ENCODE results near the gene SPPL2B. TPM values are rescaled to one million over a fixed set of nuclear protein-coding genes. Genes with fewer than 3 reads are reported as not detected.

The SPPL2B gene
- total RNA-seq, 2 experiments from 2014 or later: 73.5 to 80.7 TPM

DNA sequence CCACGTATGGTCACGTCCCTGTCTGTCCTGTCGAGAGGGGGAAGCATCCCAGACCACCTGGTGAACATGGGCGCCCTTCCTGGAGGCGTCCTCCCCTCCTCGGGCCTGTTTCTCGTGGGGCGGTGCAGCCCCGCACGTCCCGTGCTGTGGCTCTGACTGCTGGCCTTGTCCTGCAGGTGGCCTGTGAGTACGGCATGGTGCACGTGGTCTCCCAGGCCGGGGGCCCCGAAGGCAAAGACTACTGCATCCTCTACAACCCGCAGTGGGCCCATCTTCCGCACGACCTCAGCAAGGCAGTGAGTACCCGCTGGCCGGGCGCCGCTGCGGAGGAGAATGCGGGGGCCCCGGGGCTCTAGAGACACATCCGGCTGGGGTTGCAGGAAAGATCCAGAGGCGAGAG, 5.9 kb downstream of the SPPL2B start:
- Mint-ChIP-seq H3K9me3 (ENCODE audit: insufficient read depth) (no peaks in the 10 kb centered on the region), H3K27ac (peak overlapping the region; percentile 63), H3K4me3 (no peak overlapping the region), H3K36me3 (ENCODE audit: low read depth) (peaks cover 16% of the 10 kb centered on the region), H3K4me1 (ENCODE audit: low read depth) (peaks cover 41% of the 10 kb centered on the region), H3K27me3 (ENCODE audit: low read depth) (no peaks in the 10 kb centered on the region)
- ATAC-seq (no peak), DNase-seq (no peak)
- ChIA-PET POLR2A (no interaction called here), CTCF (no interaction called here)

DNA sequence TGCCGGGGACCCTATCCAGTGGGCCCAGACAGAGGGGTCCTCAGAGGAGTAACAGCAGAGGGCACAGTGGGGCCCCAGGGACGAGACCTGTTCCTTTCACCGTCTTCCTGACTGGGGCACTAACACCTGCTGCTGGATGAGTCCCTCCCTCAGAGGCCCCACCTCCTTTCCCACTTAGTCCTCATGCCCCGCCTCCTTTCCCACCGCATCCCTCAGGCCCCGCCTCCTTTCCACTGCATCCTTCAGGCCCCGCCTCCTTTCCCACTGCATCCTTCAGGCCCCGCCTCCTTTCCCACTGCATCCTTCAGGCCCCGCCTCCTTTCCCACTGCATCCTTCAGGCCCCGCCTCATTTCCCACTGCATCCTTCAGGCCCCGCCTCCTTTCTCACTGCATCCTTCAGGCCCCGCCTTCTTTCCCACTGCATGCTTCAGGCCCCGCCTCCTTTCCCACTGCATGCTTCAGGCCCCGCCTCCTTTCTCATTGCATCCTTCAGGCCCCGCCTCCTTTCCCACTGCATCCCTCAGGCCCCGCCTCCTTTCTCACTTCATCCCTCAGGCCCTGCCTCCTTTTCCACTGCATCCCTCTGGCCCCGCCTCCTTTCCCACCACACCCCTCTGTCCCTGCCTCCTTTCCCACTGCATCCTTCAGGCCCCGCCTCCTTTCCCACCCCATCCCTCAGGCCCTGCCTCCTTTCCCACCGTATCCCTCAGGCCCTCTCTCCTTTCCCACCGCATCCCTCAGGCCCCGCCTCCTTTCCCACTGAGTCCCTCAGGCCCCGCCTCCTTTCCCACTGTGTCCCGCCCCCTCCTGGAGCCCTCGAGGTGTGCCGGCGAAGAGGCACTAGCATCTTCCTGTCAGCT, 6.7 kb downstream of the SPPL2B start:
- DNase-seq: peak; percentile 43
- Mint-ChIP-seq H3K27me3 (ENCODE audit: low read depth) (no peaks in the 10 kb centered on the region), H3K27ac (peak overlapping the region; percentile 57), H3K4me3 (no peak overlapping the region), H3K4me1 (ENCODE audit: low read depth) (peaks cover 35% of the 10 kb centered on the region), H3K9me3 (ENCODE audit: insufficient read depth) (no peaks in the 10 kb centered on the region), H3K36me3 (ENCODE audit: low read depth) (peaks cover 14% of the 10 kb centered on the region)
- ATAC-seq: no peak
- ChIA-PET CTCF (no interaction called here), POLR2A (no interaction called here)

DNA sequence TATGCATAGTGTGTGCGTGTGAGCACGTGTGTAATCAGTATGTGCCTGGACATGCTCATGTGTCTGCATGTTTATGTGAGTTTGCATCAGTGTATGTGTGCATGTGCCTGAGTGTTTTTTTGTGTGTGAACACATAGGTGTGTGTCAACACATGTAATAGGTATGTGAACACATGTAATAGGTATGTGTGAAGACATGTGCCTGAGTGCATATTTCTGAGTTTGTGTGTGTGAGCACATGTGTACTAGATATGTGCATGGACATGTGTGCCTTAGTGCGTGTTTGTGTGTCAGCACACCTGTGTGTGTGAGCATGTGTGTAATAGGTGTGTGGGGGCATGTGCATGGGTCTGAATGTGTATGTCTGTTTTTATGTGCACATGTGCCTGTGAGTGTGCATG, 7.4 kb downstream of the SPPL2B start:
- ChIA-PET CTCF (no interaction called here), POLR2A (no interaction called here)
- DNase-seq (no peak), ATAC-seq (no peak)
- peak overlapping the region; percentile 57 for H3K27ac Mint-ChIP-seq
- no peak overlapping the region for H3K4me3 Mint-ChIP-seq
- no peaks in the 10 kb centered on the region for H3K27me3 Mint-ChIP-seq (ENCODE audit: low read depth)
- H3K9me3 Mint-ChIP-seq (ENCODE audit: insufficient read depth): no peaks in the 10 kb centered on the region
- peaks cover 29% of the 10 kb centered on the region for H3K4me1 Mint-ChIP-seq (ENCODE audit: low read depth)
- H3K36me3 Mint-ChIP-seq (ENCODE audit: low read depth): peaks cover 14% of the 10 kb centered on the region

DNA sequence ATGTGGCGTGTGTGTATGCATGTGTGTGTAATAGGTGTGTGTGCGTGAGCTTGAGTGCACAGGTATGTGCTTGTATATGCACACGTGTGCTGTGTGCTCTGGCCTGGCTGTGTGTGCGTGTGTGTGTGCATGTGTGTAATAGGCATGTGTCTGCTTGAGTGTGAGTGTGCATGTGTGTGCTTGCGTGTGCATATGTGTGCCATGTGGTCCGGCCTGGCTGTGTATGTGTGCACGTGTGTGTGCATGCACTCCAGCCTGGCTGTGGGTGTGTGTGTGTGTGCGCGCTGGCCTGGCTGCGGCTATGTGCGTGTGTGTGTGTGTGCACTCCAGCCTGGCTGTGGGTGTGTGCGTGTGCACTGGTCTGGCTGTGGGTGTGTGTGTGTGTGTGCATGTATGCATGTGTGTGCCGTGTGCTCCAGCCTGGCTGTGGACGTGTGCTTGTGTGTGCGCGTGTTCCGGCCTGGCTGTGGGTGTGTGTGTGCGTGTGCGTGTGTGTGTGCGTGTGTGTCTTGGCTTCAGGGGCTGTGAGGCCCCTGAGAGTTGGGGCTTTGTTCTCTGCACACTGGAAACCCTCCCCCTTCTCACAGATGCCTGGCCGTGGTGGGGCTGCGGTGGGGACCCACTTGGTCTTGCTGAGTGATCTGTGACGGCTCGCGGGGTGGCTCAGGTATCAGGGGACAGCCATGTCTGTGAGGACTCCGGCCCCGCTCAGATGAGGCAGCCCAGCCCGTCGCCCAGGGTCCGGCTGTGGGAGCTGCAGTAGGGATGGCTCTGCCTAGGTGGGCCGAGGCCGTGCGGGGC, 8.2 kb downstream of the SPPL2B start:
- CTCF ChIA-PET: no interaction called here
- Mint-ChIP-seq H3K27me3 (ENCODE audit: low read depth) (no peaks in the 10 kb centered on the region), H3K4me3 (no peak overlapping the region), H3K36me3 (ENCODE audit: low read depth) (peaks cover 14% of the 10 kb centered on the region), H3K9me3 (ENCODE audit: insufficient read depth) (no peaks in the 10 kb centered on the region), H3K27ac (peak overlapping the region; percentile 57), H3K4me1 (ENCODE audit: low read depth) (peaks cover 20% of the 10 kb centered on the region)
- POLR2A ChIA-PET: no interaction called here
- DNase-seq (no peak), ATAC-seq (no peak)

DNA sequence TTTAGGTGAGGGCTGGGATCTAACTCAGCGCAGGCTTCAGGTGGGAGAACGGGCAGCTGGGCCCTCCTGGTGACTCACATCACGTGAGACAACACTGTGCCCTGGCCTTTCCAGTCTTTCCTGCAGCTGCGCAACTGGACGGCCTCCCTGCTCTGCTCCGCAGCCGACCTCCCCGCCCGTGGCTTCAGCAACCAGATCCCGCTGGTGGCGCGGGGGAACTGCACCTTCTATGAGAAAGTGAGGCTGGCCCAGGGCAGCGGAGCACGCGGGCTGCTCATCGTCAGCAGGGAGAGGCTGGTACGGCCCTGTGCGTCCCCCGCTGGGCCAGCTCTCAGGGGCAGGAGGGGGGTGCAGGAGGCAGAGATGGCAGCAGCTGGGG, 8.8 kb downstream of the SPPL2B start:
- POLR2A ChIA-PET: no interaction called here
- CTCF ChIA-PET: no interaction called here

DNA sequence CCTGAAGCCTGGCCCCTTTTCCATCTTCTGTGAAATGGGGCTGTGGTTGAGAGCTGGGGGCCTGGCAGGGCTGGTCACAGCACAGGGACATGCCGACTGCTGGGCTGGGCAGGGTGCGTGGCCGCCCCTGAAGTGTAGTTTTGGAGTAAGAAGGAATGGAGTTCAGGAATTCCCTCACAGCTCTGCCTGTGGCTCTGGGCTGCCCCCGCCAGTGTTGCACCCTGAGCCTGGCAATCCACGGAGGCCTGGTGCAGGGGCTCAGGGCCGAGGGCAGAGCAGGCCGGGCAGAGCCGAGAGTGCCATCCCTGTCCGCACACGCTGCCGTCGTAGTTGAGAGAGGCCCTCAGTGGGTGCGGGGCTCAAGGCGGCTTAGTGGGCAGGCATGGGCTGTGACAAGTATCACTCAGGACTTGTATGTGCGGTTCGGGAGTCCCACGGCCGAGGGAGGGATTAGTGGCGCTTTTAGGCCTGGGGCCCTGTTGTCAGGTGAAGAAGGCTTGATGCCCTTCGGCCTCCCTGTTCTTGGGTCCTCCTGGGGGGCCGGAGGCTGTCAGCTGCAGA, 9.7 kb downstream of the SPPL2B start:
- DNase-seq: no peak
- Mint-ChIP-seq H3K36me3 (ENCODE audit: low read depth) (peaks cover 14% of the 10 kb centered on the region), H3K4me3 (no peak overlapping the region), H3K27me3 (ENCODE audit: low read depth) (no peaks in the 10 kb centered on the region), H3K27ac (no peak overlapping the region), H3K4me1 (ENCODE audit: low read depth) (peaks cover 9% of the 10 kb centered on the region), H3K9me3 (ENCODE audit: insufficient read depth) (no peaks in the 10 kb centered on the region)
- ATAC-seq: no peak
- ChIA-PET CTCF (no interaction called here), POLR2A (no interaction called here)

More for the DNA sequence above, 8.8 kb downstream of the SPPL2B start:
- no peak overlapping the region for H3K27ac Mint-ChIP-seq
- H3K9me3 Mint-ChIP-seq (ENCODE audit: insufficient read depth): no peaks in the 10 kb centered on the region
- DNase-seq (no peak), ATAC-seq (no peak)
- H3K4me1 Mint-ChIP-seq (ENCODE audit: low read depth): peaks cover 14% of the 10 kb centered on the region
- no peak overlapping the region for H3K4me3 Mint-ChIP-seq
- H3K36me3 Mint-ChIP-seq (ENCODE audit: low read depth): peaks cover 14% of the 10 kb centered on the region
- no peaks in the 10 kb centered on the region for H3K27me3 Mint-ChIP-seq (ENCODE audit: low read depth)

DNA sequence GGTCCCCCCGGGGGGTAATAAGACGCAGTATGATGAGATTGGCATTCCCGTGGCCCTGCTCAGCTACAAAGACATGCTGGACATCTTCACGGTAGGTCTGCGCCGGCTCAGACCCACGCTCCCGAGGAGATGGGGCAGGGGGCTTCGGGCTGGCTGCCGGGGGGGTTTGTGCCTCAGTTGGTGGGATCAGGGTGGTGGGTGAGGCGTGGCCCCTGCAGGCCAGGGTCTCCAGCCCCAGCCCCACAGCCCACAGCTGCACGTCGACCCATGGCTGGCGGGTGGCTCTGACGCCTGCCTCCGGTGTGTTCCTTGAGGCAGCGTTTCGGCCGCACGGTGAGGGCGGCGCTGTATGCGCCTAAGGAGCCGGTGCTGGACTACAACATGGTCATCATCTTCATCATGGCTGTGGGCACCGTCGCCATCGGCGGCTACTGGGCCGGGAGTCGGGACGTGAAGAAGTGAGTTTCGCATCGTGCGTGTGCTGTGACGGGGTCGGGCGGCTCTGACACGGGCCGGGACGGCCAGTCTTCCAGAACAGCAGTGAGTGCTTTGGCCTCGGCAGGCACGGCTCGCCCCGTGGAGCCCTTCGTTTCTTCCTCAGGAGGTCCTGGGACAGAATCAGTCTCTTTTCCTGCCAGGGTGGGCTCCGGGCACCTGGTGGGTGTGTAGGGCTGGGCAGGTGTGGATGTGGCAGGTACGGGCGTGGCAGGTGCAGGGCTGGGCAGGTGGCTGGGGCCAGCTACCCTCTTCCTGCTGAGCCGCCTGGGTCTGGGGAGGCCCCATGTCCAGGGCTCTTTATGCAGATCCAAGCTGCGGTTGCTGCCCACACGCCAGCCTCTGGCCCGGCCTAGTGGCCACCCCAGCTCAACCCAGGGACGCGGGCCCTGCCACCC, 10.5 kb downstream of the SPPL2B start:
- Mint-ChIP-seq H3K36me3 (ENCODE audit: low read depth) (peaks cover 14% of the 10 kb centered on the region), H3K4me1 (ENCODE audit: low read depth) (peaks cover 2% of the 10 kb centered on the region), H3K4me3 (no peak overlapping the region), H3K27ac (no peak overlapping the region), H3K9me3 (ENCODE audit: insufficient read depth) (no peaks in the 10 kb centered on the region), H3K27me3 (ENCODE audit: low read depth) (no peaks in the 10 kb centered on the region)
- CTCF ChIA-PET: no interaction called here
- DNase-seq: no peak
- POLR2A ChIA-PET: no interaction called here
- no peak for ATAC-seq

DNA sequence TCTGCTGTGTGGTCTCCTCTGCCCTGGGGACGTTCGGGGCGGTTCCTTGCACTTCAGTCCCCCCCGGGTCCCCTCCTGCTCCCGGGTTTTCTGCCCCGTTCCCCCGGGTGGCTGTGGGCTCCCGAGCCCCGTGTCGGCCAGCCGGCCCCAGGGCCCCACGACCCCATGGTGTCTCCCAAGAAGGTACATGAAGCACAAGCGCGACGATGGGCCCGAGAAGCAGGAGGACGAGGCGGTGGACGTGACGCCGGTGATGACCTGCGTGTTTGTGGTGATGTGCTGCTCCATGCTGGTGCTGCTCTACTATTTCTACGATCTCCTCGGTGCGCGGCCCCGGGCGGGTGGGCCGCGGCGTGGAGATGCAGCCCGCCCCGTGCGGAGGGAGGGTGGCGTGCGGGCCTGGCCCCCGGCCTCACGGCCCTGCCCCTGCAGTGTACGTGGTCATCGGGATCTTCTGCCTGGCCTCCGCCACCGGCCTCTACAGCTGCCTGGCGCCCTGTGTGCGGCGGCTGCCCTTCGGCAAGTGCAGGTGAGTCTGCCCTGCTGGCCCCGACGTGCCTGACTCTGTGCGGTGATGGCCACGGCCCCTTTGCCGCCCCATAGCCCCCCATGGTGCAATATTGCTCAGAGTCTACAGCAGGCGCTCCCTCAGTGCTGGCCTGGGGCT, 11.3 kb downstream of the SPPL2B start:
- no peak overlapping the region for H3K4me3 Mint-ChIP-seq
- no peak overlapping the region for H3K27ac Mint-ChIP-seq
- peaks cover 2% of the 10 kb centered on the region for H3K4me1 Mint-ChIP-seq (ENCODE audit: low read depth)
- DNase-seq (no peak), ATAC-seq (no peak)
- H3K9me3 Mint-ChIP-seq (ENCODE audit: insufficient read depth): no peaks in the 10 kb centered on the region
- no peaks in the 10 kb centered on the region for H3K27me3 Mint-ChIP-seq (ENCODE audit: low read depth)
- H3K36me3 Mint-ChIP-seq (ENCODE audit: low read depth): peaks cover 10% of the 10 kb centered on the region
- POLR2A ChIA-PET: no interaction called here
- CTCF ChIA-PET: no interaction called here

DNA sequence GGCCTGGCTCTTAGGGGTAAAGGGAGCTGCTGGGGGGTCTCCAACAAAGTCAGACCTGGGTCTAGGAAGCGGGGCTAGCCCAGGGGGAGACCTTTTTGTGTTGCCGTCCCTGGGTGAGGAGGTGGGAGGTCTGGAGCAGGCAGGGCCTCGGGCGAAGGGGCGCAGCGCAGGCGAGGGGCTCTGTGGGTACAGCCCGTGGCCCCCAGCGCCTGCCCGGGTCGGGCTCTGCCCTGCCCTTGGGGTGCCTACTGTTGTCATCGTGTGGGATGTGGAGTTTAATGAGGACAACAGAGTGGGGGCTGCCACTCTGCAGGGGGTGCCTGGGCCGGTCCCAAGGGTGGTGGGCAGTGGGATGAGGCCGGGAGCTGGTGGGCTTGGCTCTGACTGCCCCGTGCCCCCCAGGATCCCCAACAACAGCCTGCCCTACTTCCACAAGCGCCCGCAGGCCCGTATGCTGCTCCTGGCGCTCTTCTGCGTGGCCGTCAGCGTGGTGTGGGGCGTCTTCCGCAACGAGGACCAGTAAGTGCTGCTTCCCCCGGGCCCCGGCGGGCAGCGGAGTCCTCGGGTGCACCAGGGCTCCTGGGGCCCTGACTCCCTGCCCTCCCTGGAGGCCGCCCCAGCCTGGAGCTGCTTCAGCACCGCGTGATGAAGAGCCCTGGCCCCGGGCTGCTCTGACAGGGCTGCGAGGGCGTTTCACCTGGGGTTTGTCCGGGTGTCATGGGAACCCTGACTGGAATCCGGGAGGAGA, 12.2 kb downstream of the SPPL2B start:
- no peak overlapping the region for H3K4me3 Mint-ChIP-seq
- ChIA-PET POLR2A (no interaction called here), CTCF (no interaction called here)
- H3K4me1 Mint-ChIP-seq (ENCODE audit: low read depth): peaks cover 2% of the 10 kb centered on the region
- no peak overlapping the region for H3K27ac Mint-ChIP-seq
- no peak for ATAC-seq
- no peak for DNase-seq
- no peaks in the 10 kb centered on the region for H3K9me3 Mint-ChIP-seq (ENCODE audit: insufficient read depth)
- H3K36me3 Mint-ChIP-seq (ENCODE audit: low read depth): peaks cover 9% of the 10 kb centered on the region
- H3K27me3 Mint-ChIP-seq (ENCODE audit: low read depth): no peaks in the 10 kb centered on the region

DNA sequence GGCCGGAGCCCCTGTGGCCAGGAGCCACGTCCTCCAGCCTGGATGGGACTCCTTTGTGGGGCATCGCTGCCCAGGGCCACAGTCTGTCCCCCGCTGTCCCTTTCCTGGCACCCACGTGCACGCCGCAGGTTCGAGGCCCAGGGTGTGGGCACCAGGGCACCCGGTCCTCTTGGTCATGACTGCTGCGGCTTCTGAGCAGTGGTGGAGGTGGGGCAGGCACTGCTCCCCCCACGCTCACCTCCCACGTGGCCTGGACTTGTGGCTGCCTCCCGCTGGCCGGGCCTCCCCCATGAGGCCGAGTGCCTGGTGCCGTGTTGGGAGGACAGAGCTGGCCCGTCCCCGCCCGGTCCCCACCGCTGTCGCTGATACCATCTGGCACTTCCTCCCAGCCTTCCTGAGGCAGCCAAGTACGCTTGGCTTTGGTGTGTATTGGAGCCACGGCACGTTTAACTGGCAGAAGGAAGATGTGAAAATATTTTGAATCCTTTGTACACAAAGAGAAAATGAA, 12.8 kb downstream of the SPPL2B start:
- CTCF ChIA-PET: no interaction called here
- POLR2A ChIA-PET: no interaction called here
- Mint-ChIP-seq H3K4me3 (no peak overlapping the region), H3K27ac (no peak overlapping the region), H3K27me3 (ENCODE audit: low read depth) (no peaks in the 10 kb centered on the region), H3K36me3 (ENCODE audit: low read depth) (peaks cover 3% of the 10 kb centered on the region), H3K4me1 (ENCODE audit: low read depth) (no peaks in the 10 kb centered on the region), H3K9me3 (ENCODE audit: insufficient read depth) (no peaks in the 10 kb centered on the region)
- DNase-seq (no peak), ATAC-seq (no peak)

DNA sequence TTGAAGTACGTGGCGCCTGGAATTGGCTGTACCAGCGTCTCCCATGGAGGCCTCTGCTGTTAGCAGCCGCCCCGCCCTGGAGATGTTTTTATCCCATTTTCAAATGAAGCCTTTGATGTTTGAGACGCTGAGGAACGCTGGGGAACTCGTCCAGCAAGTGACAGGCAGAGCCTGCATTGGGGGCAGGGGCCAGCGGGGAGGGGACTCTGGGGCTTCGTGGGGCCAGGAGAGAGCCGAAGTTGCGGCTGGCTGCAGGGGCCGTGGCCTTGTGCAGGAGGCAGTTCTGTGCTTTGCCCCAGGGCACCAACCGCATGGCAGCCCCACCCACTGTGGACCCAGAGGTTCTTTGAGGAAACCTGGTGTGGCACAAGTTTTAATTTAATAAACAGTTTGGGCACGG, 13.5 kb downstream of the SPPL2B start:
- POLR2A ChIA-PET: no interaction called here
- Mint-ChIP-seq H3K9me3 (ENCODE audit: insufficient read depth) (no peaks in the 10 kb centered on the region), H3K36me3 (ENCODE audit: low read depth) (no peaks in the 10 kb centered on the region)

More for the DNA sequence above, 13.5 kb downstream of the SPPL2B start:
- no peaks in the 10 kb centered on the region for H3K4me1 Mint-ChIP-seq (ENCODE audit: low read depth)
- DNase-seq (no peak), ATAC-seq (no peak)
- H3K4me3 Mint-ChIP-seq: no peak overlapping the region
- no peak overlapping the region for H3K27ac Mint-ChIP-seq
- H3K27me3 Mint-ChIP-seq (ENCODE audit: low read depth): no peaks in the 10 kb centered on the region
- CTCF ChIA-PET: no interaction called here
